OCI-LY3 (cell line): Measurements from ENCODE around the gene RRAGD.
A peak's percentile ranks its signal among the peaks of the same experiment; 100 is the strongest.

ENCODE experiments used
- H2AFZ ChIP-seq: fragments of 200-600, 300-600 bp; shearing (Covaris generic); 2 replicates; pipeline ENCODE4 v1.6.0; 2014; ENCODE audit warnings: antibody characterized with exemption, low read depth, low read length
- H3K27ac ChIP-seq: fragments of 200-600, 300-600 bp; sonication (generic); 2 replicates; pipeline ENCODE4 v1.5.1; 2014; ENCODE audit warnings: mild to moderate bottlenecking, low read length, moderate library complexity, mixed read lengths
- H3K27me3 ChIP-seq: fragments of 200-600, 300-600 bp; sonication (generic); 2 replicates; pipeline ENCODE4 v1.6.1; 2014; ENCODE audit warnings: low read depth, low read length, mixed read lengths
- H3K36me3 ChIP-seq: fragments of 200-600, 300-600 bp; sonication (generic); replicated peaks from 2 replicates; pipeline ENCODE3; 2014; ENCODE audit warnings: low read depth, low read length, mixed read lengths
- H3K4me1 ChIP-seq: fragments of 300-600, 200-600 bp; sonication (generic); 2 replicates; pipeline ENCODE4 v1.6.1; 2014; ENCODE audit warnings: low read length, mixed read lengths
- H3K4me2 ChIP-seq: fragments of 200-600, 300-600 bp; sonication (generic); 2 replicates; pipeline ENCODE4 v1.6.1; 2014; ENCODE audit warnings: low read length, mixed read lengths
- H3K4me3 ChIP-seq: fragments of 300-600, 200-600 bp; sonication (generic); 2 replicates; pipeline ENCODE4 v1.5.1; 2014; ENCODE audit warnings: antibody characterized with exemption, mild to moderate bottlenecking, low read length, moderate library complexity
- H3K79me2 ChIP-seq: fragments of 300-600, 200-600 bp; shearing (Covaris generic); 2 replicates; pipeline ENCODE4 v1.6.1; 2014; ENCODE audit warnings: mild to moderate bottlenecking, low read length, mixed read lengths
- H3K9ac ChIP-seq: fragments of 300-600, 200-600 bp; shearing (Covaris generic); 2 replicates; pipeline ENCODE4 v1.6.0; 2014; ENCODE audit warnings: mild to moderate bottlenecking, low read length, moderate library complexity
- H3K9me3 ChIP-seq: fragments of 200-600, 300-600 bp; shearing (Covaris generic); 2 replicates; pipeline ENCODE4 v1.6.1; 2014; ENCODE audit warnings: low read length, mixed read lengths; ENCODE audit not compliant: insufficient read depth
- H4K20me1 ChIP-seq: fragments of 200-600, 300-600 bp; sonication (generic); 2 replicates; pipeline ENCODE4 v1.6.1; 2016; ENCODE audit warnings: low read length, mixed read lengths; ENCODE audit not compliant: insufficient read depth
- CTCF ChIP-seq: fragments of 200-600, 300-600 bp; sonication (generic); IDR thresholded peaks from 2 replicates; pipeline ENCODE4 v1.5.1; 2014; ENCODE audit warnings: antibody characterized with exemption, low read length, low read depth
- EZH2phosphoT487 ChIP-seq: fragments of 200-600 bp; shearing (Covaris generic); IDR thresholded peaks from 2 replicates; pipeline ENCODE4 v1.6.1; 2018; ENCODE audit warnings: antibody characterized with exemption, mixed run types, low read depth

The RRAGD gene

GRCh38 chr6:89356642-89357170, 55.4 kb downstream of the RRAGD start:
- H3K9me3 ChIP-seq = no peaks in the 10 kb centered on the region
- H3K4me1 ChIP-seq = peaks cover 53% of the 10 kb centered on the region
- H3K9ac ChIP-seq = peak overlapping the region; percentile 34
- no peaks in the 10 kb centered on the region for H3K27me3 ChIP-seq
- peak overlapping the region; percentile 51 for H3K27ac ChIP-seq
- H3K4me3 ChIP-seq = peak overlapping the region; percentile 64
- H3K79me2 ChIP-seq = peaks cover 17% of the 10 kb centered on the region
- peak overlapping the region; percentile 74 for H3K4me2 ChIP-seq
- H4K20me1 ChIP-seq = no peaks in the 10 kb centered on the region
- no peaks in the 10 kb centered on the region for H3K36me3 ChIP-seq
- no peak overlapping the region; the same call in 1 of the 2 replicates for H2AFZ ChIP-seq
- no peak for TF ChIP-seq EZH2phosphoT487
- TF ChIP-seq CTCF = no peak

- no peaks in the 10 kb centered on the region for H3K9me3 ChIP-seq
- no peak overlapping the region for H3K9ac ChIP-seq
- no peaks in the 10 kb centered on the region for H3K27me3 ChIP-seq
- 0 out of 2 replicates have a peak overlapping the region, but pooled peaks have one; percentile 1 for H3K4me2 ChIP-seq
- H3K27ac ChIP-seq = 0 out of 2 replicates have a peak overlapping the region, but pooled peaks have one; percentile 12
- no peak for TF ChIP-seq CTCF
- peaks cover 57% of the 10 kb centered on the region for H3K4me1 ChIP-seq
- no peaks in the 10 kb centered on the region for H4K20me1 ChIP-seq
- H3K36me3 ChIP-seq = no peaks in the 10 kb centered on the region
- H2AFZ ChIP-seq = no peak overlapping the region
- H3K4me3 ChIP-seq = no peak overlapping the region
- H3K79me2 ChIP-seq = peaks cover 24% of the 10 kb centered on the region
Observed at GRCh38 chr6:89355511-89356194, 56.4 kb downstream of the RRAGD start.

GRCh38 chr6:89353702-89354392, 58.2 kb downstream of the RRAGD start:
- Histone ChIP-seq H2AFZ (no peak overlapping the region), H3K27me3 (no peaks in the 10 kb centered on the region), H3K9me3 (no peaks in the 10 kb centered on the region), H3K36me3 (peaks cover 11% of the 10 kb centered on the region), H3K9ac (peak overlapping the region; percentile 85), H3K4me2 (peak overlapping the region; percentile 86), H4K20me1 (peaks cover 15% of the 10 kb centered on the region), H3K4me3 (peak overlapping the region; percentile 93), H3K27ac (no peak overlapping the region), H3K4me1 (peaks cover 63% of the 10 kb centered on the region), H3K79me2 (peaks cover 40% of the 10 kb centered on the region)
- TF ChIP-seq CTCF (no peak), EZH2phosphoT487 (no peak)

GRCh38 chr6:89353118-89353556, 58.9 kb downstream of the RRAGD start:
- peak overlapping the region; percentile 66 for H3K27ac ChIP-seq
- TF ChIP-seq EZH2phosphoT487 = no peak
- no peak for TF ChIP-seq CTCF

More at GRCh38 chr6:89353118-89353556, 58.9 kb downstream of the RRAGD start:
- peaks cover 22% of the 10 kb centered on the region for H4K20me1 ChIP-seq
- peaks cover 11% of the 10 kb centered on the region for H3K36me3 ChIP-seq
- peak overlapping the region; percentile 93 for H3K4me3 ChIP-seq
- peak overlapping the region; percentile 85 for H3K9ac ChIP-seq
- peak overlapping the region; percentile 73; the same call in 1 of the 2 replicates for H2AFZ ChIP-seq
- H3K79me2 ChIP-seq = peaks cover 47% of the 10 kb centered on the region
- peak overlapping the region; percentile 86 for H3K4me2 ChIP-seq
- peaks cover 62% of the 10 kb centered on the region for H3K4me1 ChIP-seq
- no peaks in the 10 kb centered on the region for H3K27me3 ChIP-seq
- H3K9me3 ChIP-seq = no peaks in the 10 kb centered on the region
